Suprapubic skin (tissue), 4 donors: Measurements from ENCODE around the gene TTLL6.

Source experiments
- CTCF ChIP-seq, 2 donors: fragments of 200-600 bp in 1 of 2; fragments of 450-650 bp in 1 of 2; sonication (generic) in 1 of 2; IDR thresholded peaks; one replicate each; pipeline ENCODE4 v1.5.1; 2016 to 2019; ENCODE audit warnings: antibody characterized with exemption in 2 of 2, mild to moderate bottlenecking in 1 of 2, moderate library complexity in 1 of 2
- POLR2A ChIP-seq, 2 donors: fragments of 450-650 bp; IDR thresholded peaks; one replicate each; pipeline ENCODE4 v1.6.1; 2017; ENCODE audit warnings: antibody characterized with exemption in 2 of 2, mild to moderate bottlenecking in 2 of 2, moderate library complexity in 2 of 2
- POLR2AphosphoS5 ChIP-seq, 3 donors: sonication (generic); formaldehyde crosslinking; IDR thresholded peaks; one replicate each; pipeline ENCODE4 v1.6.1; 2017; ENCODE audit warnings: antibody characterized with exemption in 3 of 3

GRCh38 chr17:48724251-48725003, 92.6 kb downstream of the TTLL6 start:
- TF ChIP-seq CTCF (IDR thresholded peaks at IDR 0.05) (peak; percentile 51 to 63), POLR2AphosphoS5 (IDR thresholded peaks at IDR 0.05) (no peak), POLR2A (IDR thresholded peaks at IDR 0.05) (no peak)
